NCI-H526 treated with DMSO at 0.1 percent for 48 hours (cell line): ENCODE results near the gene RXRA.

Experiments used
- DNase-seq: peaks from one replicate; lab custom pipeline; 2025; lab: John Stamatoyannopoulos, UW

Gene RXRA

DNA sequence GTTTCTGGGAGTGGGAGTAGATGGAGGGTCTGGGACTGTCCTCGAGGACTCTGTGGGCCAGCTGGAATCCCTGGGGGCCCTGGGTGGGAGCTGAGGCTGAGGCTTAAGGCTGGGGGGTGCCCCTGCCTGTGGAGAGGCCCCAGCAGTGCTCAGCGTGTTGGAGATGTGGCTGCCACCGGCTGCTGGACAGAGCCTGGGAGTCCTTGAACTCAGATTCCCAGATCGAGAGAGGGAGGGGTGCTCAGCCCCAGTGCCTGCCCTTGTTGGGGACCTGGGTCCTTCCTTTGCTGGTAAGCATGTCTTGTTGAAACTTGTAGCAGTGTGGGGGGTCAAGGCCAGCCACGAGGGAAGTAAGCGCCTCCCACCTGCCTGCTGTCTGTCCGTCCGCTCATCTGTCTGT is 10.7 kb downstream of the RXRA start:
- DNase-seq, result no peak

DNA sequence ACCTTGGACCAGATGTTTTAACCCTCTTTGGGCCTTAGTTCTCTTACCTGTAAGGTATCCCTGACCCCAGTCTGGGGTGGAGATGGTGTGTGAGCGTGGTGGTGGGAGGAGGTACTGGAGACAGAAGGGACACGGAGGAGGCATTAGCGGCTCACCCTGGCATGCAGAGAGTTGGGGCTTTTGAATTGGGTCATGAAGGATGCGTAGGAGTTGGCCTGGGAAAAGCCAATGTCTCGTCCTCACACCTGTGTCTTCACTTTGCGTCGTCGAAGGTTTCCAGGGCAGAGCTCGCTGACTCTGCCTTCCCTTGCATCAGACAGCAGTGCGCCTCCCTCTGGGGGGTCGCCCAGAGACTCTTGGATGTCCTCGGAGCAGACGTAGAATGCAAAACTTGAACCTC is 11.2 kb downstream of the RXRA start:
- DNase-seq, result no peak

DNA sequence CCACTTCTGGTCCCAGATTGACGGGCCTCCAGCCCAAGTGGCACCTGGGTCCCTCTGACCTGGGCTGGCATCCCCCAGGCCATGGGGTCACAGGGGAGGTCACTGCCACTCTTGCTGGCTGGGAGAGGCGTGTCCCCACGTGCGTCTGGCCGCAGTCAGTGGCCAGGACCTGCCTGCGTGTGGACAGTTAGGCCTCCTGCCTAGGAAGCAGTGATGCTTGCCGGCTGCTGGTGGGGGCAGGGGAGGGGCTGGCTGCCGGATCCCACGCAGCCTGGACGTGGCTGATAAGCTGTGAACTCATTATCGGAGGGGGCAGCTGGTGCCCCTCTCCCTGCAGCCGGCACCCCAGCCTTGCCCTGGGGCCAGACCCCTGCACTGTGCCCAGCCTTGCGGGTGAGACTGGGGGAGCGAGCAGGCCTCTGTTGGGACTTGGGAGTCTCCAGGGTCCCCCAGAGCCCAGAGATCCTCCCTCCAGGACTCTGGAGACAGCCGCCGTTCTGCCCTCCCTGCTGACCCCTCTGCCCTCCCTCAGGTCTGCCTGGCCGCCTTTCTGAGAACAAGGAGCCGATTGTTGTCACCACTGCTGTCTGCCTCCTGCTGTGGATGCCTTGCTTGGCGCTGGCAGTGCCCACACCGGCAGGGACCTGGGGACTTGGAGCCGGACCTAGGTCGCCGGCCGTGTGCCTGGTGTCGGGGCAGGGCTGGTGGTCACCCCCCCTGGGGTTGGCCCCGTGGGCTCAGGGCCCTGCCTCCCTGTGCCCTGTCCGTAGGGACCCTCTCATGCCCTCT is 12.3 kb downstream of the RXRA start:
- no peak for DNase-seq

DNA sequence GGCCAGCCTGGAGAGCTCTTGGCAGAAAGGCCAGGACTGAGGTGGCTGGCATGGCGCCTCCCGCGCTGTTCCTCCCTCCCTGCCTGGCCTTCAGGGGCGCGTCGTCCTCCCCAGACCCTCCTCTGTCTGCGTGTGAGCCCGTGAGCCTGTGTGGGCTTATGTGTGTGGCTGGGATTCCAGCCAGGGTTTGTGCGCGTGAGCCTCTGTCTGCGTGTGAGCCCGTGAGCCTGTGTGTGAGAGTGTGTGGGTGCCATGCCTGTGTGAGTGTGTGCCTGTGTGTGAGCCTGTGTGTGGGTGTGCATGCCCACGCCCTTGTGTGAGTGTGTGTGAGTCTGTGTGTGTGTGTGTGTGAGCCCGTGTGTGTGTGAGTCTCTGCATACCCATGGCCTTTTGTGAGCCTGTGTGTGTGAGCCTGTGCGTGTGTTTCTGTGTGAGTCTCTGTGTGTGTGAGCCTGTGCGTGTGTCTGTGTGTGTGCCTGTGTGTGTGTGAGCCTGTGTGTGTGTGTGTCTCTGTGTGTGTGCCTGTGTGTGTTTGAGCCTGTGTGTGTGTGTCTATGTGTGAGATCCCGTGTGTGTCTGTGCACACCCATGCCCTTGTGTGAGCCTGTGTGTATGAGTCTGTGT is 13.0 kb downstream of the RXRA start:
- no peak for DNase-seq

DNA sequence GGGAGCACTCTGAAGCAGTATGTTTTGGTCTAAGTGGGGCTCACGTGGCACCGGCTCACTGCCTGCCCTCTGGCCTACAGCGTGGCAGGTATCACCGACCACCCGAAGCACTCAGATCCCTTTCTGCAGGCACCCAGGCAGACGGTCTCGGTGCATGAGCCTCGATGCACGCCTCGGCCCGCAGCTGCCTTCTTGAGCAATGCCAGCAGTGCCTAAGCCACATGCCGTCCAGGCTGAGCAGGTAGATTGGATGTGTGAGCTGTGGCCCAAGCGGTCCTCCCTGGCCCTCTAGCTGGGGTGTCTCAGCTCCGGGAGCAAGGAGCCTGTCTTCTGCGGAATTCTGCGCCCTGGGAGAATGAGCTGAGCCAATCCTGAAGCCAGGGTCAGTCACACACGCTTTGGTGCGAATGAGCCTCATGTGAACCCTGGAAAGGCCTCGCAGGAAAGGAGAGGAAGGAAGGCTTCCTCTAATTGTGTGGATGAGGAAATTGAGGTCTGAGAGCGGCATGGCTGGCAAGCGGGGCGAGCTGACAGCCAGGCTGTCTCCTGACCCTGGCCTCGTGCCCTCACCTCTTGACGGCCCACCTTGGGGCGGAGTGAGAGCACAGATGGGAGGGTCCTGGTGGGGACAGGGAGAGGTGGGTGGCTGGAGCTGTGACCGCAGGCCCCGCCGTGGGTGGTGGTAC is 14.4 kb downstream of the RXRA start:
- no peak for DNase-seq

DNA sequence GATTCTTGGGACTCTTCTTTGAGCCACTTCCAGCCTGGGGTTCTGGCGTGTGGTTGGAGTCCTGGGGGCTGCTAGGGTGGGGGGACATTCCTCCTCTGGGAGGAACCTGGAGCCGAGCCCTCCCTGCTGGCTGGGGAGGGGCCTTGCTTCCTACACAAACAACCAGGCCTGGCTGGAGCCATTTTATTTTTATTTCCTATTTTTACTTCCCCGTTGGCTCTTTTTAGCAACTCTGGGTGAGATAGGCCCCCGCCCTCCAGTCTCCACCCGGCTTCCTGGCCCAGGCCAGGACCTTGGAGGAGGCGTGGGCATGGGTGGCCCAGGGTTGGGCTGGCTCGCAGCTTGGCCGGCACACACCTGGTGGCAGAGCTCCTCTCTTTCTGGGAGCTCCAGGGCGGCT is 15.1 kb downstream of the RXRA start:
- DNase-seq, result no peak

DNA sequence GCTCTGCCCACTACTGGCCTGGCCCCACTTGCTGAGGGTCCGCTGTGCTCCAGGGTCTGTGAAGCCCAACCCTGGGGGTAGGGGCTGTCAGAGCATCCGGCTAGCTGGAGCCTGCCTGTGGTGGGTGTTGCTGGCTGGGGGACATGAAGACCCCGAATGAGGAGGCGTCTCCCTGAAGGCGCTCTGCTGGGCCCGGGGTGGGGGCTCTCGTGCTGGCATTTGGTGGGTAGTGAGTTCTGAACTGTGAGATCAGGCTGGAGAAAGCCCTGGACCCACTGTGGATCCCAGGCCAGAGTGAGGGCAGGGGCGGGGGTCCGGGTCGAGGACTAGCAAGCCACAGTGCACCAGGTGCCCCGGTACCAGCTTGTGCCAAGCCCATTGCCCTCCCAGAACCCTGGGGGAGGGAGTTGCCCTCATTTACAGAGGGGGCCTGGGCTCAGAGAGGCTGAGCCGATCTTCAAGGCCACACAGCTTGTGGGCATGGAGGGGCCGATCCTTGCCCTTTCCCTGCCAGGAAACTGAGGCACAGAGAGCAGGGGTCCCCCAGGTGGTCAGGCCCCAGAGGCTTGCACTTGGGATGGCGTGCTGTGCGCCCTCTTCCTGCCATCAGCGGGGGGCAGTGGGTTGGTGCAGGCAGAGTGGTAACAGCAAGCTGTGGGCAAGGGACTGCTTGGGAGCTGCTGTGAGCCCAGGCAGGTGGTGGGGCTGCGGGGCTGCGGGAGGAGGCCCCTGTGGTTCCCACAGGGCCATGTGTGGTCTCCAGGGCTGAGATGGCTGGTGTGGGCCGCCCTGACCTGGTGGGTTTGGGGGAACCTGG is 15.9 kb downstream of the RXRA start:
- DNase-seq, result no peak

DNA sequence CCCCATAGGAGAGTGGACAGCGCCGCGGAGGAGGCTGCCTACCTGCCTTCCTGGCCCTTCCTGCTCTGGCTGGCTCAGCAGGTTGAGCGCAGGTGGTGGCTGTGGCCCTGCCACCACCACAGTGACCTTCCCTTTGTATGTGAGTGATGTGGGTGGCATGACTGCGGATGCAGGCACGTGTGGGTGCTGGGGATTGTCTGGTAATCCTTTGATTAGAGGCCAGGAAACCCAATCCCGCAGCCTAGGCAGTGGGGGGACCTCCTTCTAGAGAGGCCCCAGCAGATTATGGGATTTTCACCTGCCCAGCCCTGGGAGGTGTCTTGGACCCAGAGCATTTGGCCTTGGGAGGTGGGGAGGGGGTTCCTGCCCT is 16.5 kb downstream of the RXRA start:
- DNase-seq, result no peak

DNA sequence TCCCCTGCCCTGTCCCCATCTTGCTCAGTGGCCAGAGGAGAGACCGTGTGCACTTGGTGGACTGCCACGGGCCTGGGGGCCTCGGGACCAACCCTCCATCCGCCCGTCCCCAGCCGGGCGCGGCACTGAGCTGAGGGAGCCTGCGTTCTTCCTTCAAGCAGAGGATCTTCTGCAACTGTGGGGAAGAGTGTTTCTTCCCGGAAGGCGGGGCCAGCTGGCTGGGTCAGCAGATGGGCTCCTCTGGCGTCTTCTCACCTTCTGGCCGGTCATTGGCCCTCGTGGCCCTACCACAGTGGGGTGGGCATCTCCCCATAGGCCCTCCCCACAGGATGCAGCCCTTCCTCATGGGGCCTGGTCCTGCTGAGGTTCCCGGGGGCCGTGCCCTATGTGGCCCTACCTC is 17.4 kb downstream of the RXRA start:
- no peak for DNase-seq

DNA sequence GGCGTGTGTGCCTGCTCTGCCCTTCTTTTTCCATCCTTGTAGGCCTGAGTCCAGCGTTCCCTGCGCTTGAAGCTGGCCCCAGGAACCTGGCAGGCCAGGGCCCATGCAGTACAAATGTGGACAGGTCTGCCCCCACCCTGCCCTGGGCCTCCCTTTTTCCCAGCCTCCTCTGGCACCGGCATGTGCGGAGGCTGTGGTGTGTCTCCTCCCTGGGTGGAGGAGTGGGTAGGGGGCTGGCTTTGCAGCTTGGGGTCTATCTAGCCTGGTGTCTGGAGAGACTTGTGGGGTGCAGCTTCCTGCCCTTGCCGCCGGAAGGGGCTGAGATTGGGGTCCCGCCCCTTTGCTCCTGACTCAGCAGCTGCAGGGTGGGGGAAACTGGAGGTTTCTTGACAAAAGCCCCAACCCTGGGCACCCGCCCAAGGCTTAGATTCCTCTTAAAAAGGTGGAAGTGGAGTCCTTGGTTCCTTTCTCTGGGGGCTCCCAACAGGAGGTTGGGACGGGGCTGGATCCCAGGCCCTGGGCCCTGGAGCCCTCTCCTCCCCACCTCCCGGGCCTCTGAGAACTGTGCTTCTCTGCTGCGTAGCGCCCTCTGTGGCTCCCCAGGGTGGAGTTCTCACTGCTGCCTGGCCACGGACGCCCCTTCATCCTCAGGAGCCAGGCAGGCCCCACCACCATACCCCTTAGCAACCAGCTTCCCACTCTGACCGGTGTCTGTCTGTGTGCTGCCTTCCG is 18.0 kb downstream of the RXRA start:
- DNase-seq, result no peak

DNA sequence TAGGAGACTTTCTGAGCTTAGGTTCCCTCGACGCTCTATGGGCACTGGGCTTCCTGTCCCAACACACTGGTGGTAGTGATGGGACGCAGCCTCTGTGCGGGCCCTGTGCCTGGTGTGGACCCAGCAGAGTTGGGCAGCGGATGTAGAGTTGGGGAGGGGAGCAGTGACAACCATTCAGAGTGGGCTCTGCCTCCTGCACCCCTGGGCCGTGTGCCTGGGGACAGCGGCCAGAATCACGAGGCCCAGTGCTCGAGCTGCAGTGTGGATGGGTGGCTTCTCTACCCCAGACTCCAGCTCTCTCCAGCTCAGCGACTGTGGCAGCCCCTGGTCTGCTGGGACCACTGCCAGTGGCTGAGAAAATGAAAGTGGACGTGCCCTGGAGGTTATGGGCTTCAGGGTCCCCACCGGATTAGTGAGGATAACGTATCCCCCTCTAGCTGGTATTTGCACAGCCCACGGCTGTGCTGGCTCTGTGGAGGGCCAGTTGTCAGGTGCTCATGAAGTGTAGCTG is 18.6 kb downstream of the RXRA start:
- DNase-seq, result no peak

DNA sequence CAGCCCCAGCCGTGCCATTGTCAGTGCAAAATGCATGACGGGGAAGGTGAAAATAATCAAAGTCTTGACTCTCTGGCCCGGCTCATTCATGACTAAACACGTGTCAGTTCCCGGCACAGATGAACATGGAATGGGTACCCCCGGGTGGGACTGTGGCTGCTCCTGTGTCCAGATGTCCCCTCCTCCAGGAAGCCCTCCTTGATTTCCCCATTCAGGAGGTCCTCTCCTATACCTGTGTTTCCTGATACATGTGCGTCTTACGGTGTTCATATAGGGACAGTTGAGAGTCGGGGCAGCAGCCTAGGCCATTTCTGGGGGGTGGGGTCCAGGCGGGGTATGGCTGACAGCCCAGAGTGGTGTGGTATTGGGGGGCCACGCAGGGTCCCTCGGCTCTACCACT is 19.5 kb downstream of the RXRA start:
- DNase-seq, result no peak

DNA sequence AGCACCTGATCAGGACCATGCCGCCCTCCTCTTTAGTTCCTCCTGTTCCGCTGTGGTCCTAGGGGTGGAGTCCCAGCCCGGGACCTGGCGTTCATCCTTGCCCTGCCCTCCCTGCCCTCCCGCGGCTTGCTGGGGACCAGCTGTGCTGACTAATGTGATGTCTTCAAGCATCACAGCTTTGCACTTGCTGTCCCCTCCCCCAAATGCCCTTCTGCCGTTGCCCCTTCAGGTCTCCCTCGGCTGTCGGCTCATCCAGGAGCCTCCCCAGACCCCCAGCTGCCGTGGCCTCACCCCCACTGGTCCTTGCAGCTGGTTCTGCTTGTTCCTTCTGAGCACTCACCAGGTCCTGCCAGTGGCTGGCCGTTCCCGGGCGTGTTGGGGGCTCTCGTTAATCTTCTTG is 19.9 kb downstream of the RXRA start:
- DNase-seq, result no peak

DNA sequence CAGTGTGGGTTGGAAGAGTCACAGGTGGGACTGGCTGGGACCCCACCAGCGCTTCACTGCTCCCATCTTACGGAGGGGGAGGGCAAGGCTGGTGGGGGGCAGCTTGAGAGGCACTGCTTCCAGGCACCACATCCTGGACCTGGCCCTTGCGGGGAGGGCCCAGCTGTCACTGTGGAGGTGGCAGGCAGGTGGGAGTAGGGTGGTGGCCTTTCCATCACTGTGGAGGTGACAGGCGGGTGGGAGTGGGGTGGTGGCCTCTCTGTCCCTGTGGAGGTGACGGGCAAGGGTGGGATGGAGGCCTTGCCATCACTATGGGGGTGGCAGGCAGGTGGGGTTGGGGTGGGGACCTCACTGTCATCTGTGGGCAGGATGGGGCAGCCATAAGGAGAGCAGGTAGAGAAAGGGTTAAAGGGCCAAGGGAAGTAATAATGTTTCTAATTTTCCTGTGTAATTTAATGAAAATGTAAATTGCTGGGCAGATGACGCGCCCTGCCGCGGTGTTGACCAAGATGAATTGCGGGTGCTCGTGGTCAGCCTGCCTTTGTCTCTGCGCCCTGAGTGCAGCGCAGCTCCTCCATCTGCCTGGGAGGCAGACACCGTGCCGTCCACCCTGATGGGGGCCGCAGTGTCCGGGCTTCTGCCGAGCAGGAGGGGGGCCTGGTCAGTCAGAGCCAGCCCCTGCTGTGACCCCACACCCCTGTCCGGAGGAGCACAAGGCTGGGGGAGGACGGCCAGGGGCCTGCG is 20.8 kb downstream of the RXRA start:
- no peak for DNase-seq

DNA sequence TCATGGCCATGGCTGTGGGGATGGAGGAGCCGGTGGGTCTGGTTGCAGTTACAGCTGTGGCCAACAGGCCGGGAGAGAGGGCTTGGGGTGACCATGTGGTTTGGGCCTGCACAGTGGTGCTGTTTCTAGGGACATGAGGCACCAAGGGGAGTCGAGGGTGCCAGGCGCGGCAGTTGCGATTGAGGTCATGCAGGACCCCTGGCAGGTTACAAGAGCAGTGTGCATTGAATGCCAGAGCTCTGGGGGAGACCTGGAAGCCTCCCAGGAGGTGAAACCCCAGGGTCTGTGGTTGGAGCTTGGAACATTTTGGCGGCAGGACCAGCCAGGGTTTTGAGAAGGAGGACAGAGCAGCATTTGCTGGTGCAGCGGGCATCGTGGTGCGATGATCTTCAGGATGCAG is 21.7 kb downstream of the RXRA start:
- no peak for DNase-seq

DNA sequence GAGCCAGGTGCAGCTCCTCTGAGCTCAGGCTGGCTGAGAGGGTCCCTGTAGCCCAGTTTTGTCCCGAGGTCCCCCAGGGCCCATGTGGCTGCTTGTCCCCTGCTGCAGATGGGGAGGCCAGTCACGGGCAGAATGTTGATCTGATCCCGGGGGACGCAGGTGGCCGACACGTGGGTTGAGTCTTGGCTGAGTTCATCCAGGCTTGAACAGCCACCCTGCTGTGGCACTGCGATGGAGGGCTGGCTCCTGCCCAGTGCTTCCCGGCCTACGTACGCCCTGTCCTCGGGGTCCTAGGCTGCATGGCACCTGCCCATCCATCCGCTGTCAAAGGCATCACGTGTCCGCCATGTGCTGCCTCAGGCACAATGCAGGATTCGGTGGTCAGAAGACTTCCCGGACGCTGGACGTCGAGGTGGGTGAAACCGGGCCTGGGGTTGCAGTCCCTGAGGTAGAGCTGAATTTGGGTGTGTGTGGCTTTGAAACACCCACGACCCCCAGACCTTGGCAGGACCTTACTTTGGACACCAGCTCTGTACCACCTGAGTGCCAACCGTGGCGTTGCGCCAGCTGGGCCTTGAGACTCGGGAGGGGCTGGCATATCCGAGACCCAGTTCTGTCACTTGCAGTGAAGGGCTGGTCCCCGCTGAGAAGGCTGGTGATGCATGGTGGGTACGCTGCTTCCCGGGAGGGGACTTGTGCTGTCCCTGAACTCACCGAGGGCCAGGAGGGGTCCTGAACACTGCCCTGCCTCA is 22.3 kb downstream of the RXRA start:
- no peak for DNase-seq

DNA sequence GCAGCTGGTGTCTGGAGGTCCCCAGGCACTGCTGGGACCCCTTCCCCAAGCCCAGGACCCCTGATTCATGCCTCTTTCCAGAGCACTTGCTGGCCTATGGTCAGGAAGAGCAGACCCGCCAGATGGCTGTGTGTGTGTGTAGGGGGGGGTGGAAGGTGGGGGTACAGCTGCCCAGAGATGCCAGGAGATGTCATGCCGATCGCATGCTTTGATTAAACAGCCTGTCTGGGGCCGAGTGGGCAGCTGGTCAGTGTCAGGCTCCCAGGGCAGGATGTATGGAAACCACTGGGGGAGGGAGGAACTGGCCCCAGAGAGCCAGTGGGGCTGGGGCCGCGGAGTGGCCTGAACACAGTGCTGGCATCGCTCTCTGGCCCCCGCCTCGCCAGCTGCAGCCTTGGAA is 23.7 kb downstream of the RXRA start:
- no peak for DNase-seq

DNA sequence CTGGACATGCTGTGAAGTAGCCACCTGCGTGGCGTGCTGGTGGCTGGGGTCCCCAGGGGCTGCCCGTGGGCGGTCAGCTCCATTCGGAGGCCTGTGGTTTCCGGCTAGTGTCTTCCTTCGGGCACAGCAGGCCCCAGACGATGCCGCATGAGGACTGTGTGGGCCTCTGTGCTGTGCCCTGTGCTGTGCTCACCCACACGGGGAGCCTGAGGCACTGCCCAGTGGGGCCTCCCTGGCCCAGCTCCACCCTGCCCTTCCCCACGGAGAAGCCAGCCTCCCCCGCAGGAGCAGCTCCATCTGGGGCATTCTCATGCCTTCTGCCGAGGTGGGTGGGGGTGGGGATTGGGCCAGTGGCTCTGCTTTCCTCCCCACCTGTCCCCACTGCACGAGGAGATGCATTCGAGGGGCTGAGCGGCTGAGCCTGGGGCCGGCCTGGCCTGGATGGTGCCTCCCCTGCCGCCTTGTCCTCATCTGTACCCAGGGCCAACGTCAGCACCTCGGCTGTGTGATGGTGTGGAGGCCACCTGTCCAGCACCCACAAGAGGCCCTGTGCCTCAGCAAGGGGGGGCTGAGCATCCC is 24.2 kb downstream of the RXRA start:
- no peak for DNase-seq

DNA sequence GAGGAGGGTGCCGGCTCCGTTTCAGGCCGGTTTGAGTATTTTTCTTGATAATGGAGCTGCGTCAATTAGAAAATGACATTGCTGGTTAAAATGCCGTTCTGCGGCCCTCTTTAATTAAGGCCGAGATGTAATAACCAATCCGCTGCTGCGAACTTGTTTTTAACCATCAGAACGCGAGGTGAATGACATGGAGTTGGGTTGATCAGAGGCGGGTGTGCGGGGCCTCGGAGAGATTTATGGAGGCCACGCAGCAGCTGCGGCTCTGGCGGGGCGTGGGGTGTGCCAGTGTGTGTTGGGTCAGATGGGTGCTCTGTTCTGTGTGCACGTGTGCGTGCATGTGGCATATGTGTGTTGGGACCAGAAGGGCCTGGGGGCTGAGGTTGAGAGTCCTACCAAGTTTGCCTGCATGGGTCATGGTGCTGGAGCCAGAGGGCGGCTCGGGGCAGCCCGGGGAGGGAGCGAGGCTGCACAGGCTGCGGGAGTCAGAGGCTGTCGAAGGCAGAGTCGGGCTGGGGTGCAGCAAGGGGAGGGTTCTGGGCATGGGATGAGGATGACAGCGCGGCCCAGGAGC is 25.4 kb downstream of the RXRA start:
- DNase-seq, result no peak
